Endothelial cell (in vitro differentiated cells): ENCODE data around the gene RIPOR1. TPM values are rescaled to one million over a fixed set of nuclear protein-coding genes. Genes with fewer than 3 reads are reported as not detected.

Source experiments
- DNase-seq: peaks from one replicate; pipeline ENCODE4 v3.0.0; 2021; ENCODE audit warnings: low spot score
- H3K27ac Mint-ChIP-seq: one replicate; pipeline ENCODE4 v1.8.0; 2021; ENCODE audit warnings: mixed read lengths, inconsistent platforms; ENCODE audit not compliant: unreplicated experiment
- H3K27me3 Mint-ChIP-seq: one replicate; pipeline ENCODE4 v1.8.0; 2021; ENCODE audit warnings: mild to moderate bottlenecking, moderate library complexity, mixed read lengths, inconsistent platforms; ENCODE audit not compliant: unreplicated experiment
- H3K36me3 Mint-ChIP-seq: one replicate; pipeline ENCODE4 v1.8.0; 2021; ENCODE audit warnings: mild to moderate bottlenecking, low read depth, mixed read lengths, inconsistent platforms; ENCODE audit not compliant: unreplicated experiment
- H3K4me1 Mint-ChIP-seq: one replicate; pipeline ENCODE4 v1.8.0; 2021; ENCODE audit warnings: mild to moderate bottlenecking, mixed read lengths, inconsistent platforms; ENCODE audit not compliant: unreplicated experiment
- H3K4me3 Mint-ChIP-seq: one replicate; pipeline ENCODE4 v1.8.0; 2021; ENCODE audit warnings: mild to moderate bottlenecking, mixed read lengths, inconsistent platforms; ENCODE audit not compliant: unreplicated experiment
- H3K9me3 Mint-ChIP-seq: one replicate; pipeline ENCODE4 v1.8.0; 2021; ENCODE audit warnings: mixed read lengths, inconsistent platforms; ENCODE audit not compliant: unreplicated experiment
- CTCF ChIP-seq: fragments of 200-600 bp; sonication (generic); IDR thresholded peaks from one replicate; pipeline ENCODE4 v1.5.0; 2021; ENCODE audit warnings: antibody characterized with exemption; ENCODE audit not compliant: unreplicated experiment
- total RNA-seq: library from RNA; stranded (reverse); fragmentation: NEBNext Ultra II Directional; extraction: Animal tissue kit (Norgen Biotek cat#: 25700); gene quantifications from one replicate; pipeline ENCODE4 v1.2.1, GENCODE V29; 2021; ENCODE audit not compliant: unreplicated experiment

Gene RIPOR1
- total RNA-seq, 1 donor from 2014 or later, result 184 TPM

GRCh38 chr16:67517155-67517445 is 11.5 kb upstream of the RIPOR1 start:
- H3K27me3 Mint-ChIP-seq, result peaks cover 11% of the 10 kb centered on the region
- no peaks in the 10 kb centered on the region for H3K9me3 Mint-ChIP-seq
- no peak overlapping the region for H3K4me3 Mint-ChIP-seq
- H3K36me3 Mint-ChIP-seq, result peaks cover 7% of the 10 kb centered on the region
- H3K27ac Mint-ChIP-seq, result no peak overlapping the region
- H3K4me1 Mint-ChIP-seq, result peaks cover 40% of the 10 kb centered on the region
- no peak for DNase-seq
- no peak for TF ChIP-seq CTCF

GRCh38 chr16:67517661-67518423 is 10.8 kb upstream of the RIPOR1 start:
- Mint-ChIP-seq H3K4me3 (no peak overlapping the region), H3K4me1 (peaks cover 40% of the 10 kb centered on the region), H3K36me3 (peaks cover 7% of the 10 kb centered on the region), H3K9me3 (no peaks in the 10 kb centered on the region), H3K27me3 (peaks cover 10% of the 10 kb centered on the region), H3K27ac (no peak overlapping the region)
- no peak for TF ChIP-seq CTCF
- DNase-seq, result no peak

- TF ChIP-seq CTCF, result no peak
- Mint-ChIP-seq H3K9me3 (no peaks in the 10 kb centered on the region), H3K4me1 (peaks cover 40% of the 10 kb centered on the region), H3K36me3 (peaks cover 7% of the 10 kb centered on the region), H3K4me3 (no peak overlapping the region), H3K27ac (no peak overlapping the region), H3K27me3 (peaks cover 10% of the 10 kb centered on the region)
- no peak for DNase-seq
These were observed 10.0 kb upstream of the RIPOR1 start for GRCh38 chr16:67518676-67519075.

- peaks cover 7% of the 10 kb centered on the region for H3K36me3 Mint-ChIP-seq
- peaks cover 14% of the 10 kb centered on the region for H3K27me3 Mint-ChIP-seq
- no peak for DNase-seq
- peaks cover 40% of the 10 kb centered on the region for H3K4me1 Mint-ChIP-seq
- no peaks in the 10 kb centered on the region for H3K9me3 Mint-ChIP-seq
- no peak overlapping the region for H3K27ac Mint-ChIP-seq
- no peak for TF ChIP-seq CTCF
- peak overlapping the region; percentile 66 for H3K4me3 Mint-ChIP-seq
These were observed 9.4 kb upstream of the RIPOR1 start for GRCh38 chr16:67519242-67519641.

- Mint-ChIP-seq H3K4me1 (peaks cover 27% of the 10 kb centered on the region), H3K36me3 (peaks cover 7% of the 10 kb centered on the region), H3K9me3 (no peaks in the 10 kb centered on the region), H3K4me3 (peak overlapping the region; percentile 89), H3K27me3 (peaks cover 21% of the 10 kb centered on the region), H3K27ac (peak overlapping the region; percentile 94)
- TF ChIP-seq CTCF, result peak; percentile 90
- peak; percentile 100 for DNase-seq
These were observed 7.4 kb upstream of the RIPOR1 start for GRCh38 chr16:67521095-67521804.
